Esophagus squamous epithelium (tissue), 4 donors: Measurements from ENCODE around the gene AGTRAP.

ENCODE experiments used
- POLR2A ChIP-seq, 4 donors: fragments of 450-650 bp; IDR thresholded peaks; one replicate each; pipeline ENCODE4 v1.6.1; 2017; ENCODE audit warnings: antibody characterized with exemption in 4 of 4, mild to moderate bottlenecking in 4 of 4, moderate library complexity in 3 of 4
- TF ChIP-seq, protein P1 (sequence below), 6 experiments: fragments of 450-650 bp in 4 of 6; fragments of 200-600 bp in 2 of 6; sonication (generic) in 2 of 6; IDR thresholded peaks; one replicate each; pipeline ENCODE4 v1.5.1; 2016 to 2019; ENCODE audit warnings: antibody characterized with exemption in 6 of 6, mild to moderate bottlenecking in 4 of 6, moderate library complexity in 4 of 6

DNA sequence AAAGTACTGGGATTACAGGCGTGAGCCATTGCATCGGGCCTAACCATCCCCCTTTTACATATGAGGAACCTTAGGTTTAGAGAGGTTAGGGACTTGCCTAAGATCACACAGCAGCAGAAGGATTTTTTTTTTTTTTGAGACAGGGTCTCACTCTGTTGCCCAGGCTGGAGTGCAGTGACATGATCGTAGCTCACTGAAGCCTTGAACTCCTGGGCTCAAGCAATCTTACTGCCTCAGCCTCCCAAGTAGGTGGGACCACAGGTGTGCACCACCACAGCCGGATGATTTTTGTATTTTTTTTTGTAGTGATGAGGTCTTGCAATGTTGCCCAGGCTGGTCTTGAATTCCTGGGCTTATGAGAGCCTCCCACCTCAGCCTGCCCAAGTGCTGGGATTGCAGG, 23.9 kb downstream of the AGTRAP start:
- TF ChIP-seq, protein P1, sequence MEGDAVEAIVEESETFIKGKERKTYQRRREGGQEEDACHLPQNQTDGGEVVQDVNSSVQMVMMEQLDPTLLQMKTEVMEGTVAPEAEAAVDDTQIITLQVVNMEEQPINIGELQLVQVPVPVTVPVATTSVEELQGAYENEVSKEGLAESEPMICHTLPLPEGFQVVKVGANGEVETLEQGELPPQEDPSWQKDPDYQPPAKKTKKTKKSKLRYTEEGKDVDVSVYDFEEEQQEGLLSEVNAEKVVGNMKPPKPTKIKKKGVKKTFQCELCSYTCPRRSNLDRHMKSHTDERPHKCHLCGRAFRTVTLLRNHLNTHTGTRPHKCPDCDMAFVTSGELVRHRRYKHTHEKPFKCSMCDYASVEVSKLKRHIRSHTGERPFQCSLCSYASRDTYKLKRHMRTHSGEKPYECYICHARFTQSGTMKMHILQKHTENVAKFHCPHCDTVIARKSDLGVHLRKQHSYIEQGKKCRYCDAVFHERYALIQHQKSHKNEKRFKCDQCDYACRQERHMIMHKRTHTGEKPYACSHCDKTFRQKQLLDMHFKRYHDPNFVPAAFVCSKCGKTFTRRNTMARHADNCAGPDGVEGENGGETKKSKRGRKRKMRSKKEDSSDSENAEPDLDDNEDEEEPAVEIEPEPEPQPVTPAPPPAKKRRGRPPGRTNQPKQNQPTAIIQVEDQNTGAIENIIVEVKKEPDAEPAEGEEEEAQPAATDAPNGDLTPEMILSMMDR (IDR thresholded peaks at IDR 0.05) = no peak
- no peak for TF ChIP-seq POLR2A (IDR thresholded peaks at IDR 0.05)
